ENCODE measurements around the gene EMILIN1. TPM values are rescaled to one million over a fixed set of nuclear protein-coding genes. Genes with fewer than 3 reads are reported as not detected.

Gene EMILIN1
- total RNA-seq = 144 and 160 TPM in 2 replicates

- TF ChIP-seq CTCF (IDR thresholded peaks at IDR 0.05; ENCODE audit: insufficient read depth, low read depth, low read length) = peak; percentile 9
- H3K4me3 ChIP-seq (ENCODE audit: low read depth, low read length) = peak within 1 kb of the TSS; percentile 94
- DNase-seq (ENCODE audit: low read depth) = peak; percentile 98
These were observed at the start of gene EMILIN1 for GRCh38 chr2:27078267-27079194. Gene EMILIN1 (plus strand): TSS chr2:27078615. CDS start chr2:27079066, 451 bp downstream.

- no peak for DNase-seq (ENCODE audit: low read depth)
- no peak for TF ChIP-seq CTCF (IDR thresholded peaks at IDR 0.05; ENCODE audit: insufficient read depth, low read depth, low read length)
These were observed 49.4 kb upstream of the EMILIN1 start for GRCh38 chr2:27029051-27029450.

DNA sequence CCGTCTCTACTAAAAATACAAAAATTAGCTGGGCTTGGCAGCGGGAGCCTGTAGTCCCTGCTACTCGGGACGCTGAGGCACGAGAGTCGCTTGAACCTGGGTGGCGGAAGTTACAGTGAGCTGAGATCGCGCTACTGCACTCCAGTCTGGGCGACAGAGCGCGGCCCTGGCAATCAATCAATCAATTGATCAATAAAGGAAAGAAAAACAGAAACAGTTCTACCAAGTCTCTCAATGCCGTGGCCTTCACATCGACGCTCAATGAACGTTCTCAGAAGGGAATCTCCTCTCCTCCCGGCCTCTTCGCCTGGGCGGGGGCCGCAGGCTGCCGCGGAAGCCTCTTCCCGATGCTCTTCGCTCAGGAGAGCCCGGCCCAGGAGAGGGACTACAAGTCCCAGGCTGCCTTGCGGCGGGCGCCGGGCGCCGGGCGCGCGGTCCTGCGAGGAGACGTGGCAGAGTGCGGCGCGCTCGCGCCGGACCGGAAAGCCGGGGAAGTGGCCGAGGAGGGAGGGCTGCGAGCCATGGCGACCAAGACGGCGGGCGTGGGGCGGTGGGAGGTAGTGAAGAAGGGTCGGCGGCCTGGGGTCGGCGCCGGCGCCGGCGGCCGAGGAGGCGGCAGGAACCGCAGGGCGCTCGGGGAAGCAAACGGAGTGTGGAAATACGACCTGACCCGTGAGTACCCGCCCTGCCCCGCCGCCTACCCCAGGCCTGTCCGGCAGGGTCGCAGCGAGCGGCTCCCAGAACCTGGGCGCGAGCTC is 45.7 kb upstream of the EMILIN1 start, which contains the start of gene TMEM214:
TMEM214 (plus strand) TSS at position 471 of the 758 bp plus-strand sequence; CDS start at position 522, 51 bp downstream.
- H3K4me3 ChIP-seq (ENCODE audit: low read depth, low read length) = peak within 1 kb of the TSS; percentile 74
- TF ChIP-seq CTCF (IDR thresholded peaks at IDR 0.05; ENCODE audit: insufficient read depth, low read depth, low read length) = no peak
- DNase-seq (ENCODE audit: low read depth) = peak; percentile 90

More at GRCh38 chr2:27029051-27029450, 49.4 kb upstream of the EMILIN1 start:
- H3K4me3 ChIP-seq (ENCODE audit: low read depth, low read length) = no peak overlapping the region

DNA sequence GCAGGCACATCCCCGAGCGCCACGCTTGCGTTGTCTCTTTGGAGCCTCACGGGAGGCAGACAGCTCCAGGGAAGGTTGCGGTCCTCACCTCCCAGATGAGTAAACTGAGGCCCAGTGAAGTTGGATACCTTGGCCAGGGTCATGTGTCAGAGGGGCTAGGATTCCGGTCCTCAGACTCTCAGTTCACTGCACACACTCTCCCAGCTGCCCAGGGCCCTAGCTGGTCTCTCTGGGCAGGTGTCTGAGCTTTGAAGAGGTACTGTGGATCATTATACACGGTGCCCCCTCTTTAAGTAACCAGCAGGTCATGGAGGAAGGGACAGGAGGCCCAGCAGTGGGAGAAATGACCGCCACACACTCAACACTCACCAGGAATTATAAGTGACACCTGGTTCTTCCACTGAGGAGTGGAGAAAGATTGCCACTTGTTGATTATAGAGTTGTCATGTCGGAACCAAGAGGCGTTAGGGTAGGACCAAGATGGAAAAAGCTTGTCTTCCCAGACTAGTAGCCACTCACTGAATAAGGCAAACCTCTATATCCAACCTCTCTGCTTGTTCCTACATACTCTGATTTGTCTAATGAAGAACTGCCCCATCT is 45.1 kb upstream of the EMILIN1 start:
- TF ChIP-seq CTCF (IDR thresholded peaks at IDR 0.05; ENCODE audit: insufficient read depth, low read depth, low read length) = no peak
- H3K4me3 ChIP-seq (ENCODE audit: low read depth, low read length) = peak overlapping the region; percentile 74
- peak; percentile 5 for DNase-seq (ENCODE audit: low read depth)

DNA sequence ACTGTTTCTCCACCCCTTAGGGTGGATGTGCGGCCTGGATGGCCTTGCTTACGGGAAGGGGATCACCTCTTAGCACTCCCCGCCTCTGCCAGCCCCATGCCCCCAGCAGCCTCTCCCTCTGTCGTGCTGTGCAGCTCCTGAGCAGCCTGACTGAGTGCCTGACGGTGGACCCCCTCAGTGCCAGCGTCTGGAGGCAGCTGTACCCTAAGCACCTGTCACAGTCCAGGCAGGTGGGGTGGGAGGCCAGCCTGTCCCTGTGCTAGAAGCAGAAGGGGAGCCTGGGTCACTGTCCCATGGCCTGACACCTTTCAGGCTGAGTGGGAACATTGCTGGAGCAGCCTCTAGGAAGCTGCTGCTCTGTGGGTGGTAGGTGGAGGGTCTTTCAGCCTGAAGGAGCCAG is 40.4 kb upstream of the EMILIN1 start:
- no peak for TF ChIP-seq CTCF (IDR thresholded peaks at IDR 0.05; ENCODE audit: insufficient read depth, low read depth, low read length)
- H3K4me3 ChIP-seq (ENCODE audit: low read depth, low read length) = no peak overlapping the region
- DNase-seq (ENCODE audit: low read depth) = no peak

DNA sequence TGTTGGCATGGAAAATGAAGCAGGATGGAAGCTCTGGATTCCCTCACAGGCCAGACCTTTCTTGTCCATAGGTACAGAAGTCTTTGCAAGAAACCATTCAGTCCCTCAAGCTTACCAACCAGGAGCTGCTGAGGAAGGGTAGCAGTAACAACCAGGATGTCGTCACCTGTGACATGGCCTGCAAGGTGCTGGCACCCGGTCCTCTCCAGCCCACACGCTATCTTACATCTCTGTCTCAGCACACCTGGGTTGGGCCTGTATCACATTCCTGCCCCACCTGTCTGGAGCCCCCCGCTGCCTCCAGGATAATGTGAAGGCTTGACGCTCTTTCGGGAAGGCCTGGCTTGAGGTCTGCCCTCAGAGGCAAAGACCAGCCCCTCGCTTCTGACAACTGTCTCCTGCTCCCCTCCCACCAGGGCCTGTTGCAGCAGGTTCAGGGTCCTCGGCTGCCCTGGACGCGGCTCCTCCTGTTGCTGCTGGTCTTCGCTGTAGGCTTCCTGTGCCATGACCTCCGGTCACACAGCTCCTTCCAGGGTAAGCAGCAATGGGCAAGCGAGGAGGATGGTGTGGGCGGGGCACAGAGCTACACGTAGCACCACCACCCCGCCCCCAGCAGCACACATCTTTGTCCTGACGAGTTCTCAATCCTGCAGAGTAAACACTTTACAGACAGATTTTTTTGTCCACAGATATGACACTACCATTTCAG is 39.6 kb upstream of the EMILIN1 start:
- H3K4me3 ChIP-seq (ENCODE audit: low read depth, low read length) = no peak overlapping the region
- no peak for DNase-seq (ENCODE audit: low read depth)
- no peak for TF ChIP-seq CTCF (IDR thresholded peaks at IDR 0.05; ENCODE audit: insufficient read depth, low read depth, low read length)

Data from fibroblast of villous mesenchyme (primary cell).